PC-9 (cell line): ENCODE results near the gene ZNF311. TPM values are rescaled to one million over a fixed set of nuclear protein-coding genes. Genes with fewer than 3 reads are reported as not detected.

Experiments
- BruUV-seq: library from RNA; stranded (reverse); fragments of 400-500 nt; replicated peaks from 2 replicates; lab custom pipeline; 2021; lab: Mats Ljungman, UMichigan
- CTCF ChIA-PET: fragments of 300-600 bp; sonication (Branson Sonifier 250); formaldehyde crosslinking; loops from one replicate; lab custom pipeline; 2022; ENCODE audit warnings: antibody characterized with exemption; lab: Charles Lee
- POLR2A ChIA-PET: fragments of 300-600 bp; sonication (Branson Sonifier 250); formaldehyde crosslinking; loops from one replicate; lab custom pipeline; 2022; ENCODE audit warnings: antibody characterized with exemption; ENCODE audit not compliant: unreplicated experiment; lab: Charles Lee
- DNase-seq, 2 experiments: peaks; one replicate each; pipeline versions ENCODE4 v3.0.0 to v3.0.0-alpha.2; 2015 to 2022; ENCODE audit warnings: mixed read lengths in 1 of 2
- H2AFZ ChIP-seq: fragments of 200-600 bp; sonication (generic); 2 replicates; pipeline ENCODE4 v1.8.1; 2017; ENCODE audit warnings: antibody characterized with exemption
- H3F3A ChIP-seq: fragments of 200-600 bp; sonication (generic); 2 replicates; pipeline ENCODE4 v1.8.1; 2017; ENCODE audit warnings: antibody characterized with exemption, mild to moderate bottlenecking, low read depth; ENCODE audit not compliant: insufficient read depth
- H3K27ac ChIP-seq: fragments of 200-600 bp; sonication (generic); 2 replicates; pipeline ENCODE4 v1.6.1; 2016; ENCODE audit warnings: mixed run types
- H3K27me3 ChIP-seq: fragments of 200-600 bp; sonication (generic); 2 replicates; pipeline ENCODE4 v1.6.1; 2016; ENCODE audit warnings: low read depth, mixed run types; ENCODE audit not compliant: insufficient read depth
- H3K36me3 ChIP-seq: fragments of 200-600 bp; sonication (generic); 2 replicates; pipeline ENCODE4 v1.6.1; 2016; ENCODE audit warnings: low read depth, mixed run types
- H3K4me1 ChIP-seq: fragments of 200-600 bp; sonication (generic); replicated peaks from 2 replicates; pipeline ENCODE4 v1.6.1; 2016; ENCODE audit warnings: mixed run types; ENCODE audit not compliant: insufficient read depth
- H3K4me2 ChIP-seq: fragments of 200-600 bp; sonication (generic); 2 replicates; pipeline ENCODE4 v1.6.1; 2017; ENCODE audit warnings: mixed run types
- H3K4me3 ChIP-seq: fragments of 200-600 bp; sonication (generic); 2 replicates; pipeline ENCODE4 v1.6.1; 2016; ENCODE audit warnings: mixed run types
- H3K79me2 ChIP-seq: fragments of 200-600 bp; sonication (generic); 2 replicates; pipeline ENCODE4 v1.6.1; 2017; ENCODE audit warnings: low read depth, mixed run types
- H3K9me2 ChIP-seq: fragments of 200-600 bp; sonication (generic); 2 replicates; pipeline ENCODE4 v1.8.1; 2017; ENCODE audit warnings: mild to moderate bottlenecking; ENCODE audit not compliant: insufficient read depth
- H3K9me3 ChIP-seq: fragments of 200-600 bp; sonication (generic); 2 replicates; pipeline ENCODE4 v1.8.1; 2016; ENCODE audit warnings: low read depth; ENCODE audit not compliant: insufficient read depth
- H4K20me1 ChIP-seq: fragments of 200-600 bp; sonication (generic); 2 replicates; pipeline ENCODE4 v1.8.1; 2017; ENCODE audit not compliant: insufficient read depth
- EZH2 ChIP-seq: fragments of 200-600 bp; sonication (generic); IDR thresholded peaks from 2 replicates; pipeline ENCODE4 v1.8.0; 2017; ENCODE audit warnings: antibody characterized with exemption, low read depth
- intact Hi-C: fragments of 100-400 bp; cut with micrococcal nuclease; formaldehyde crosslinking; loops from one replicate; pipeline ENCODE4 v1.10.0; 2022; ENCODE audit not compliant: unreplicated experiment
- total RNA-seq: library from RNA; stranded (reverse); gene quantifications from 2 replicates; pipeline ENCODE4 v1.2.3, GENCODE V29; 2021
- TF ChIP-seq, protein P1 (sequence below): fragments of 200-600 bp; sonication (generic); conservative IDR thresholded peaks from 2 replicates; pipeline ENCODE4 v1.6.1; 2017; ENCODE audit warnings: mixed run types, antibody characterized with exemption, mild to moderate bottlenecking, moderate library complexity

The ZNF311 gene
- total RNA-seq, 1 experiment from 2014 or later = 2.1 TPM

DNA sequence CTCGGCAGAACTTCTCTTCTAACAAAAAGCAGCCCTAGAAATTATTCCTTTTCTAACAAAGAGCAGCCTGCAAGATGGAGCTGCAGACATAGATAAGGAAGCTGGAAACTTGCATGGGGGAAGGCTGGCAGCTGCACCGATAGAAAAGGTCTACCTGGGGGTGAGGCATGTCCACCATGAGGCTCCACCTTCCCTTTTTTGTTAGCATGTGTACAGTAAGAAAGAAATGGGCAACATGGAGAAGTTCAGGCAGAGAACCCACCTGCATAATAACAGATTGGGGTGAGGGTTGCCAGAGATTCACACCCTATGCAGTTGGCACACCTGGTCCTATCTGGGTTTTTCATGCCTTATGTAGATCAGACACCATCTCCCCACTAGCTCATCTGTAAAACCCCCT, 25.4 kb downstream of the ZNF311 start:
- H3K27ac ChIP-seq = peak overlapping the region; percentile 96; the same call in 1 of the 2 replicates
- intact Hi-C loops = loop anchor here (10.0 kb wide), 1 partner anchor 115 kb away; no protein-coding TSS in a partner anchor
- peaks cover 46% of the 10 kb centered on the region for H3F3A ChIP-seq
- no peaks in the 10 kb centered on the region for H3K36me3 ChIP-seq
- peaks cover 53% of the 10 kb centered on the region for H3K4me1 ChIP-seq
- no TSS peak for BruUV-seq
- TF ChIP-seq, protein P1, sequence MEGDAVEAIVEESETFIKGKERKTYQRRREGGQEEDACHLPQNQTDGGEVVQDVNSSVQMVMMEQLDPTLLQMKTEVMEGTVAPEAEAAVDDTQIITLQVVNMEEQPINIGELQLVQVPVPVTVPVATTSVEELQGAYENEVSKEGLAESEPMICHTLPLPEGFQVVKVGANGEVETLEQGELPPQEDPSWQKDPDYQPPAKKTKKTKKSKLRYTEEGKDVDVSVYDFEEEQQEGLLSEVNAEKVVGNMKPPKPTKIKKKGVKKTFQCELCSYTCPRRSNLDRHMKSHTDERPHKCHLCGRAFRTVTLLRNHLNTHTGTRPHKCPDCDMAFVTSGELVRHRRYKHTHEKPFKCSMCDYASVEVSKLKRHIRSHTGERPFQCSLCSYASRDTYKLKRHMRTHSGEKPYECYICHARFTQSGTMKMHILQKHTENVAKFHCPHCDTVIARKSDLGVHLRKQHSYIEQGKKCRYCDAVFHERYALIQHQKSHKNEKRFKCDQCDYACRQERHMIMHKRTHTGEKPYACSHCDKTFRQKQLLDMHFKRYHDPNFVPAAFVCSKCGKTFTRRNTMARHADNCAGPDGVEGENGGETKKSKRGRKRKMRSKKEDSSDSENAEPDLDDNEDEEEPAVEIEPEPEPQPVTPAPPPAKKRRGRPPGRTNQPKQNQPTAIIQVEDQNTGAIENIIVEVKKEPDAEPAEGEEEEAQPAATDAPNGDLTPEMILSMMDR = no peak
- no peak for TF ChIP-seq EZH2
- H2AFZ ChIP-seq = no peak overlapping the region
- H3K79me2 ChIP-seq = no peaks in the 10 kb centered on the region
- POLR2A ChIA-PET = interaction anchor here (0.6 kb wide), 1 partner anchor 68 kb away, joined by 5 read pairs; no protein-coding TSS in a partner anchor
- H3K9me2 ChIP-seq = no peaks in the 10 kb centered on the region
- H3K4me3 ChIP-seq = no peak overlapping the region
- no peak for DNase-seq
- no peaks in the 10 kb centered on the region for H4K20me1 ChIP-seq
- no peaks in the 10 kb centered on the region for H3K9me3 ChIP-seq
- peak overlapping the region; percentile 80 for H3K4me2 ChIP-seq
- CTCF ChIA-PET = interaction anchor here (0.6 kb wide), 1 partner anchor 13 kb away, joined by 7 read pairs; no protein-coding TSS in a partner anchor
- no peaks in the 10 kb centered on the region for H3K27me3 ChIP-seq

DNA sequence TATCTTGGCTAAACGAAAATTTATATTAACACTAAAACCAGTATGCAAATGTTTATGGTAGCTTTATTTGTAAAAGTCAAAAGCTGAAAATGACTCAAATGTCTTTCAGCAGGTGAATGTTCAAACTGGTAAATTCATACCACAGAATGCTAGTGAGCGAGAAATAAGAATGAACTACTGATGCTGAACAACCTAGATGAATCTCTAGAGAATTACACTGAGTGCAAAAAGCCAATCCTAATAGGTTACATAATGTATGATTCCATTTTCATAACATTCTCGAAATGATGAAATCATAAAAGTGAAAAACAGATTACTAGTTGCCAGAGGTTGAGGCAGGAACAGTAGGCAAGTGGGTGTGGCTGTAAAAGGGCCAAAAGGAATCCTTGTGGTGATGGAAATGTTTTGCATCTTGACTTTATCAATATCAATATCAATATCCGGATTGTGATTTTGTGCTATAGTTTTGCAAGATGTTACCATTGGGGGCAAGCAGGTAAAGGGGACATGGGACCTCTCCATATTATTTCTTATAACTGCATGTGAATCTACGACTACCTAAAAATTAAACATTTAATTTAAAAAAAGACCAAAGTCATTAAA, 26.1 kb downstream of the ZNF311 start:
- Histone ChIP-seq H2AFZ (no peak overlapping the region), H3K79me2 (no peaks in the 10 kb centered on the region), H3K9me2 (no peaks in the 10 kb centered on the region), H3K27ac (peak overlapping the region; percentile 96), H3K27me3 (no peaks in the 10 kb centered on the region), H3K4me1 (peaks cover 49% of the 10 kb centered on the region), H3K4me3 (peak overlapping the region; percentile 18; the same call in 1 of the 2 replicates), H3F3A (peaks cover 46% of the 10 kb centered on the region), H4K20me1 (no peaks in the 10 kb centered on the region), H3K9me3 (no peaks in the 10 kb centered on the region), H3K36me3 (no peaks in the 10 kb centered on the region), H3K4me2 (peak overlapping the region; percentile 61)
- intact Hi-C loops = no loop called here
- no TSS peak for BruUV-seq
- TF ChIP-seq, protein P1 = no peak
- CTCF ChIA-PET = no interaction called here
- no peak for DNase-seq
- POLR2A ChIA-PET = interaction anchor here (0.6 kb wide), 1 partner anchor 67 kb away, joined by 5 read pairs; no protein-coding TSS in a partner anchor

DNA sequence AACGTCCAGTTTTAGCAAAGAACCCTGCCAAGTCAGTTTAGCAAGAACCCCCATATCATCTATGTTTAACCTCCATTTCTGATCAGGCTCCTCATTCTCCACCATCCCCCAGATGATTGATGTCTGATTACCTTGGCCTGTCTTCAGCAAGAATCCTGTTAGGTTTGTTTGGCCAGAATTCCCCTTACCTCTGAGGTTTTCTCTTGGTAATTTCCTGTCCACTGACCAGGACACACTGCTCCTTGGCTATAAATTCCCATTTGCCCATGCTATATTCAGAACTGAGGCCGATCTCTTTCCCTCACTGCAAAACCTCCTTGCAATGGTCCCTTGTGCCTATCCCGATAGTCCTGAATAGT, 27.0 kb downstream of the ZNF311 start:
- intact Hi-C loops = no loop called here
- CTCF ChIA-PET = no interaction called here
- H3K9me3 ChIP-seq = no peaks in the 10 kb centered on the region
- no peaks in the 10 kb centered on the region for H4K20me1 ChIP-seq
- peak overlapping the region; percentile 96 for H3K27ac ChIP-seq
- TF ChIP-seq, protein P1 = no peak
- TF ChIP-seq EZH2 = no peak
- POLR2A ChIA-PET = no interaction called here
- DNase-seq = no peak
- no peaks in the 10 kb centered on the region for H3K27me3 ChIP-seq
- peaks cover 44% of the 10 kb centered on the region for H3F3A ChIP-seq
- H3K4me1 ChIP-seq = peaks cover 48% of the 10 kb centered on the region
- H3K36me3 ChIP-seq = no peaks in the 10 kb centered on the region
- H3K9me2 ChIP-seq = no peaks in the 10 kb centered on the region
- H3K79me2 ChIP-seq = no peaks in the 10 kb centered on the region
- no TSS peak for BruUV-seq
- peak overlapping the region; percentile 61 for H3K4me2 ChIP-seq
- peak overlapping the region; percentile 69 for H2AFZ ChIP-seq
- peak overlapping the region; percentile 18; the same call in 1 of the 2 replicates for H3K4me3 ChIP-seq
